GM21423 (cell line): ENCODE measurements around the gene ELP2.
"Not testable (repeated sequence)": the region's sequence is repeated elsewhere in the genome, so short reads cannot be mapped to it uniquely, and the experiment has no call there.

Experiments
- ATAC-seq: cut with Tn5 transposase; IDR thresholded peaks from one replicate; pipeline ENCODE4 v1.9.1; 2021; ENCODE audit warnings: mild to moderate bottlenecking, moderate library complexity; ENCODE audit not compliant: unreplicated experiment

Gene ELP2, protein sequence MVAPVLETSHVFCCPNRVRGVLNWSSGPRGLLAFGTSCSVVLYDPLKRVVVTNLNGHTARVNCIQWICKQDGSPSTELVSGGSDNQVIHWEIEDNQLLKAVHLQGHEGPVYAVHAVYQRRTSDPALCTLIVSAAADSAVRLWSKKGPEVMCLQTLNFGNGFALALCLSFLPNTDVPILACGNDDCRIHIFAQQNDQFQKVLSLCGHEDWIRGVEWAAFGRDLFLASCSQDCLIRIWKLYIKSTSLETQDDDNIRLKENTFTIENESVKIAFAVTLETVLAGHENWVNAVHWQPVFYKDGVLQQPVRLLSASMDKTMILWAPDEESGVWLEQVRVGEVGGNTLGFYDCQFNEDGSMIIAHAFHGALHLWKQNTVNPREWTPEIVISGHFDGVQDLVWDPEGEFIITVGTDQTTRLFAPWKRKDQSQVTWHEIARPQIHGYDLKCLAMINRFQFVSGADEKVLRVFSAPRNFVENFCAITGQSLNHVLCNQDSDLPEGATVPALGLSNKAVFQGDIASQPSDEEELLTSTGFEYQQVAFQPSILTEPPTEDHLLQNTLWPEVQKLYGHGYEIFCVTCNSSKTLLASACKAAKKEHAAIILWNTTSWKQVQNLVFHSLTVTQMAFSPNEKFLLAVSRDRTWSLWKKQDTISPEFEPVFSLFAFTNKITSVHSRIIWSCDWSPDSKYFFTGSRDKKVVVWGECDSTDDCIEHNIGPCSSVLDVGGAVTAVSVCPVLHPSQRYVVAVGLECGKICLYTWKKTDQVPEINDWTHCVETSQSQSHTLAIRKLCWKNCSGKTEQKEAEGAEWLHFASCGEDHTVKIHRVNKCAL

DNA sequence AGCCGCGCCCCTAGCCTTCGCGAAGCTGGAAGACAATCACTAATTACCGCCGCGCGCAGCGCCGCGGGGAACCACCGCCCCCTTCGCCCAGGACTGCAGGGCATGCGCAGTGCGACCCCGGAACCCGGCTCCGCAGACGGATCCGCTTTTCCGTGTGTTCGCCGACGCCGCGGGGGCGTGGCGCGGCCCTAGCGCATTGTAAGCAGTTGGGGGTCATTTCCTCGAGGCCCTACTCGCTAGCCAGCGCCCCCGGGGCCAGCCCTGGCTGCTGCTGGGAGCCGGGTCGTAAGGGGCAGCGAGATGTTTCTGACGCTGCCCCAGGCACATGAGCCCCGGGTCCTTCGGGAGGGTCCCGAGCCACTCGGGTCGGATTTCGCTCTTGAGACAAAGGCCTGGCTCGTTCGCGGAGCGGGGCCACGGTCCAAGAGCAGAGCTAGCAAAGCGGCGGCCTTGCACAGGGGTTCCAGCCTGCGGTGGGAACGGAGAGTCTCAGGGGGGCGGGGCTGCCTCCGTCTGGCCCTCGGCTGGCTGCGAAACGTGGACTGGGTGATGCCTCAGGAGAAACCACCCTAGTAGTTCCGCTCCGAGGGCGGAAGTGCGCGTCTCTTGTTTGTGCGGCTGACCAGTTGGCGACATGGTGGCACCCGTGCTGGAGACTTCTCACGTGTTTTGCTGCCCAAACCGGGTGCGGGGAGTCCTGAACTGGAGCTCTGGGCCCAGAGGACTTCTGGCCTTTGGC lies at the start of gene ELP2, which contains the start of gene SLC39A6:
Gene ELP2, plus strand, starts transcription at position 600 of the 739 bp plus-strand sequence. Its CDS starts 35 bp downstream, at position 635.
Gene SLC39A6, minus strand, starts transcription at position 41 of the 739 bp plus-strand sequence. CDS start 2,333 bp downstream, outside the sequence.
- ATAC-seq = peak; percentile 92

- ATAC-seq = not testable (repeated sequence)
Measured at GRCh38 chr18:36081118-36081517, 48.6 kb upstream of the ELP2 start.

- ATAC-seq = no peak
Measured at GRCh38 chr18:36083729-36084128, 46.0 kb upstream of the ELP2 start.

GRCh38 chr18:36085195-36085594 lies 44.5 kb upstream of the ELP2 start:
- ATAC-seq = no peak

DNA sequence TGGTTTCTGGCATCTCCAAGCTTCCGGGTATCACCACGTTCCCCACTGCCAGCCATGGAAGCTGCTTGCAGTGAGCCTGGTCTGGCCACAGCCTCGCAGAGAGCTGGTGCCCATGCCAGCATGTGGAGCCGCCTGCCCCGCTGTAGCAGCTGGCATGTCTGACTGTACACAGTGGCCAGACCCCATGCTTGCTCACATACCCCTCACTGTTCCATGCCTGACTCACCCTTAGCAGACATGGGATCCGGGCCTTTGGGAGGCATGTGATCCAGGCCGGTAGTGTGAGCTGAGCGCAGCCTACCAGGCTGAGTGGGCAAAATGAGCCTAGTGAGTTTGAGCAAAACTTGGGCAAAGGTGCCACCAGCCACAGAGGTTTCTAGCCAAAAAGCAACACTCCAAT lies 43.5 kb upstream of the ELP2 start:
- ATAC-seq = no peak

GRCh38 chr18:36088256-36088655 lies 41.4 kb upstream of the ELP2 start:
- ATAC-seq = no peak

GRCh38 chr18:36089001-36089400 lies 40.7 kb upstream of the ELP2 start:
- no peak for ATAC-seq

DNA sequence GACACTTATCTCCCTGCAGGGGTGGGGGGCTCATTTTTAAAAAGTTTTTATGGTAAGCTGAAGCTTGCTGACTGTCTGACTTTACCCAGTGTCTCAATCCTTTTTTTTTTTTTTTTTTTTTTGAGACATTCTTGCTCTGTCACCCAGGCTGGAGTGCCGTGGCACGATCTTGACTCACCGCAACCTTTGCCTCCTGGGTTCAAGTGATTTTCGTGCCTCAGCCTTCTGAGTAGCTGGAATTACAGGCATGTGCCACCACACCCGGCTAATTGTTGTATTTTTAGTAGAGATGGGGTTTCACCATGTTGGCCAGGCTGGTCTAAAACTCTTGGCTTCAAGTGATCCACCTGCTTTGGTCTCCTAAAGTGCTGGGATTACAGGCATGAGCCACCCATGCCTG lies 37.6 kb upstream of the ELP2 start:
- not testable (repeated sequence) for ATAC-seq

DNA sequence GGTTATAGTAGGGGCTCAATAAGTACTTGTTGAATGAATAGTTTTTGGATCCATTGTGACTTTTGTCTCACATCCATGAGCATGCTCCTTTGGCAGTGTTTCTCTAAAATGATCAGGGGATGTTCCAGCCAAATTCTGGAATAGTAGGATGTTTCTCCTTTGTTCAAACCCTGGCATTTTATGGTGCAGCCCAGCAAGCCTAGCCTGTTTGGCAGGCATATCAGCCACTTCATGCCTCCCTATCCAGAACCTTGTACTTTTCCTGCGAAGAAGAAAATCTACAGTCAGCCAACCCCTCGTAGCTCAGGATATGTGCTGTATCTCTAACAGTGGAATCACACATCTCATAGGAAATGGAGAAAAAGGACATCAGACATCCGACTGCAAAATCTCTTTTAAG lies 35.3 kb upstream of the ELP2 start:
- no peak for ATAC-seq

- no peak for ATAC-seq
Measured at GRCh38 chr18:36095936-36096519, 33.7 kb upstream of the ELP2 start.

DNA sequence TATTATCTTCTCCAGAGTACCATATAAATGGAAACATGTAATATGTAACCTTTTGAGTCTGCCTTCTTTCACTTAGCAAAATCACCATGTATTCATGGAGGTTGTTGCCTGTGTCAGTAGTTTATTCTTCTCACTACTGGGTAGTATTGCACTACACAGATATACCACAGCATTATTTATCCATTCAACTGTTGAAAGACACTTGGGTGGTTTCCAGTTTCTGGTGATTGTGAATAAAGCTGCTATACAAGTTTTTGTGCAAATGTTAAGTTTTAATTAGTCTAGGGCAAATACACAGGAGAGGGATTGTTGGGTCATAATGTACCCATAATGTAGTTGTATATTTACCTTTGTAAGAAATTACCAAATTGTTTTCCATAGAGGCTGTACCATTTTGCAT lies 32.7 kb upstream of the ELP2 start:
- no peak for ATAC-seq

- no peak for ATAC-seq
Measured at GRCh38 chr18:36099311-36099710, 30.4 kb upstream of the ELP2 start.

- no peak for ATAC-seq
Measured at GRCh38 chr18:36101943-36102342, 27.8 kb upstream of the ELP2 start.

DNA sequence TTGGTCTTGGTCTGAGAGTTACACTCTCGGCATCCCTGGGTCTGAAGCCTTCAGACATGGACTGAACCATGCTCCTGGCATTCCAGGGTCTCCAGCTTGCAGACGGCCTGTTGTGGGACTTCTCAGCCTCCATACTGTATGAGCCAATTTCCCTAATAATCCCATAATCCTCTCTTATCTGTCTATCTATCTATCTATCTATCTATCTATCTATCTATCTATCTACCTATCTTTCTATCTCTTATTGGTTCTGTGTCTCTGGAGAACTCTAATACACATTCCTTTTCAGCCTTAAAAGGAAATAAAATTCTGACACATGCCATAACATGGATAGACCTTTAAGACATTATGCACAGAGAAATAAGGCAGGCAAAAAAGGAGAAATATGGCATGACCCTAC lies 24.9 kb upstream of the ELP2 start:
- ATAC-seq = no peak

- ATAC-seq = no peak
Measured at GRCh38 chr18:36107477-36107876, 22.2 kb upstream of the ELP2 start.

- ATAC-seq = no peak
Measured at GRCh38 chr18:36108196-36108595, 21.5 kb upstream of the ELP2 start.

DNA sequence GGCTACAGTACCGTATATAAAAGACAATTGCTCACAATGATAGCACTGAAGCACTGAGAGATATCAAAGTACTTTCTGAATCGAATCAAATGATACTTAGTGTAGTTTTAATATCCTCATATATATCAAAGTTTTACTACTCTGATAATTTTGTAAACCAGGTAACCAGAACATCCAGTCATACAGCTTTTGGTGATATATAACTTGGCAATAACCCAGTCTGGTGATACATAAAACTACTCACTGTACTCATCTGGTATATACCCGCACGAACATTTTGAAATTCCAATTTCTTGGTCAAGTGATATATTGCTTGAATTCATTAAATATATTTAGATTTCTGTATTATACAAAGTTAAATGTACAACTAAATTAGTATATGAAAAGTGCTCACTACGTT lies 21.1 kb upstream of the ELP2 start:
- ATAC-seq = no peak

DNA sequence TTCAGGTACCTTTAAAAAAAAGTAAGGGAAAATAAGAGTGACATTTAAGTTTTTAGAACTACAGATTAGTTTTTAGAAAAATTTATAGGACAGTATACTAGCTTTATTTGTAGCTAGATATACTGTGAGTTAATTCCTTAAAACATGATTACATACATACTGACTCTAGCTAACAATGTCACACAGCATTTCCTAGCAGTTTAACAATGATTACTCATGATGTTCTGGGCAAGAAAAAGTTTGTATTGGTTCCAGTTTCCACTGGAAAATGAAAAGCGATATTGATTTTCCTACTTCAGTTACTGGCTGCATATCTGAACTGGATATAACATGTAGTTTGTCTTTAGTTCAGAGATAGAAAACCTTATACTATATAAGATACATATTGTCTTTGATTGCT lies 20.0 kb upstream of the ELP2 start:
- no peak for ATAC-seq

- ATAC-seq = no peak
Measured at GRCh38 chr18:36112302-36112701, 17.4 kb upstream of the ELP2 start.

- no peak for ATAC-seq
Measured at GRCh38 chr18:36114251-36114650, 15.4 kb upstream of the ELP2 start.

- no peak for ATAC-seq
Measured at GRCh38 chr18:36114738-36115137, 15.0 kb upstream of the ELP2 start.
